Type B pancreatic cell (in vitro differentiated cells): ENCODE results near the gene PODN. TPM values are rescaled to one million over a fixed set of nuclear protein-coding genes. Genes with fewer than 3 reads are reported as not detected.

ENCODE experiments used
- DNase-seq: peaks from one replicate; pipeline ENCODE4 v3.0.0; 2021; ENCODE audit warnings: mixed read lengths; ENCODE audit not compliant: unreplicated experiment; ENCODE audit errors: extremely low spot score
- H3K27ac Mint-ChIP-seq: 2 replicates; pipeline ENCODE4 v1.8.0; 2021; ENCODE audit warnings: mild to moderate bottlenecking, mixed read lengths
- H3K27me3 Mint-ChIP-seq: 2 replicates; pipeline ENCODE4 v1.8.0; 2021; ENCODE audit warnings: mixed read lengths
- H3K36me3 Mint-ChIP-seq: 2 replicates; pipeline ENCODE4 v1.8.0; 2021; ENCODE audit warnings: mixed read lengths
- H3K4me1 Mint-ChIP-seq: one replicate; pipeline ENCODE4 v1.8.0; 2021; ENCODE audit warnings: mixed read lengths; ENCODE audit not compliant: unreplicated experiment
- H3K4me3 Mint-ChIP-seq: 2 replicates; pipeline ENCODE4 v1.8.0; 2021; ENCODE audit warnings: mild to moderate bottlenecking, mixed read lengths
- H3K9me3 Mint-ChIP-seq: 2 replicates; pipeline ENCODE4 v1.8.0; 2021; ENCODE audit warnings: mixed read lengths
- CTCF ChIP-seq: fragments of 200-600 bp; sonication (generic); conservative IDR thresholded peaks from 2 replicates; pipeline ENCODE4 v1.5.0; 2021; ENCODE audit warnings: antibody characterized with exemption, mild to moderate bottlenecking
- total RNA-seq: library from RNA; stranded (reverse); gene quantifications from 2 replicates; pipeline ENCODE4 v1.2.1, GENCODE V29; 2021; ENCODE audit warnings: low replicate concordance

The PODN gene
- total RNA-seq, 1 donor from 2014 or later: 2.8 TPM

- no peak for DNase-seq
- no peak overlapping the region for H3K4me3 Mint-ChIP-seq
- H3K9me3 Mint-ChIP-seq: no peaks in the 10 kb centered on the region
- TF ChIP-seq CTCF: no peak
- peaks cover 3% of the 10 kb centered on the region for H3K36me3 Mint-ChIP-seq
- no peak overlapping the region for H3K27ac Mint-ChIP-seq
- H3K27me3 Mint-ChIP-seq: no peaks in the 10 kb centered on the region
- H3K4me1 Mint-ChIP-seq: peaks cover 16% of the 10 kb centered on the region
Observed at GRCh38 chr1:53020588-53020987, 41.4 kb upstream of the PODN start.

GRCh38 chr1:53022179-53022578, 39.8 kb upstream of the PODN start:
- no peaks in the 10 kb centered on the region for H3K9me3 Mint-ChIP-seq
- no peak for DNase-seq
- H3K4me3 Mint-ChIP-seq: no peak overlapping the region
- H3K4me1 Mint-ChIP-seq: peaks cover 5% of the 10 kb centered on the region
- H3K36me3 Mint-ChIP-seq: peaks cover 3% of the 10 kb centered on the region
- no peaks in the 10 kb centered on the region for H3K27me3 Mint-ChIP-seq
- TF ChIP-seq CTCF: peak; percentile 53
- no peak overlapping the region for H3K27ac Mint-ChIP-seq

GRCh38 chr1:53023546-53023945, 38.5 kb upstream of the PODN start:
- no peak overlapping the region for H3K4me3 Mint-ChIP-seq
- no peak for TF ChIP-seq CTCF
- peaks cover 5% of the 10 kb centered on the region for H3K4me1 Mint-ChIP-seq
- DNase-seq: no peak
- H3K27ac Mint-ChIP-seq: no peak overlapping the region
- no peaks in the 10 kb centered on the region for H3K27me3 Mint-ChIP-seq
- peaks cover 3% of the 10 kb centered on the region for H3K36me3 Mint-ChIP-seq
- H3K9me3 Mint-ChIP-seq: no peaks in the 10 kb centered on the region

- no peak overlapping the region for H3K4me3 Mint-ChIP-seq
- DNase-seq: no peak
- H3K27ac Mint-ChIP-seq: no peak overlapping the region
- H3K36me3 Mint-ChIP-seq: no peaks in the 10 kb centered on the region
- H3K27me3 Mint-ChIP-seq: no peaks in the 10 kb centered on the region
- H3K4me1 Mint-ChIP-seq: peaks cover 5% of the 10 kb centered on the region
- H3K9me3 Mint-ChIP-seq: no peaks in the 10 kb centered on the region
- TF ChIP-seq CTCF: no peak
Observed at GRCh38 chr1:53024117-53024516, 37.9 kb upstream of the PODN start.

- H3K36me3 Mint-ChIP-seq: no peaks in the 10 kb centered on the region
- H3K4me1 Mint-ChIP-seq: peaks cover 5% of the 10 kb centered on the region
- H3K4me3 Mint-ChIP-seq: no peak overlapping the region
- TF ChIP-seq CTCF: no peak
- H3K27me3 Mint-ChIP-seq: no peaks in the 10 kb centered on the region
- no peaks in the 10 kb centered on the region for H3K9me3 Mint-ChIP-seq
- no peak overlapping the region for H3K27ac Mint-ChIP-seq
- DNase-seq: no peak
Observed at GRCh38 chr1:53025034-53025768, 36.8 kb upstream of the PODN start.
